Pancreas (tissue), 10 donors: ENCODE measurements around the gene PUS7L. TPM values are rescaled to one million over a fixed set of nuclear protein-coding genes. Genes with fewer than 3 reads are reported as not detected.
A peak's percentile ranks its signal among the peaks of the same experiment; 100 is the strongest.
"Not testable (repeated sequence)": the region's sequence is repeated elsewhere in the genome, so short reads cannot be mapped to it uniquely, and the experiment has no call there.

Source experiments
- ATAC-seq, 4 donors: fragments of 200-7000 bp; cut with Tn5 transposase; one replicate each; pipeline versions ENCODE4 v1.8.0 to v1.9.1; 2020; ENCODE audit warnings: mild to moderate bottlenecking in 4 of 4, moderate library complexity in 4 of 4
- DNase-seq, 6 donors: peaks; one replicate each; pipeline ENCODE4 v3.0.0-alpha.2; 2020
- FAIRE-seq: peaks from 2 replicates; lab custom pipeline; 2012; peaks lifted over from hg19 to GRCh38; lab: Jason Lieb, UNC
- H3K27ac ChIP-seq, 4 donors: fragments of 200-600 bp; sonication (generic); 1 replicate in 3 of 4; 2 replicates in 1 of 4; pipeline versions ENCODE4 v1.5.0 to v1.8.0; 2020
- H3K27me3 ChIP-seq, 4 donors: fragments of 200-600 bp; one replicate each; pipeline ENCODE4 v1.8.0; 2021
- H3K36me3 ChIP-seq, 3 donors: fragments of 200-600 bp; sonication (generic) in 1 of 3; one replicate each; pipeline versions ENCODE4 v1.5.0 to v1.8.0; 2020 to 2021
- H3K4me1 ChIP-seq, 3 donors: fragments of 200-600 bp; one replicate each; pipeline ENCODE4 v1.8.0; 2021
- H3K4me3 ChIP-seq, 4 donors: fragments of 200-600 bp; sonication (generic) in 2 of 4; one replicate each; pipeline versions ENCODE4 v1.5.0 to v1.8.0; 2020 to 2021
- H3K9me3 ChIP-seq, 4 donors: fragments of 200-600 bp; one replicate each; pipeline ENCODE4 v1.8.0; 2021
- WGBS, 2 donors: extraction: QIAGEN DNeasy Blood & Tissue Kit; methylation state at CpG; one replicate each; pipeline ENCODE4 v1.1.7; 2013; 5-methylcytosine and 5-hydroxymethylcytosine counted together
- intact Hi-C, 3 donors: fragments of 100-400 bp; cut with DNase I; formaldehyde crosslinking; loops; one replicate each; pipeline versions ENCODE4 v1.11.1 to v1.14.2; 2022
- polyA plus RNA-seq, 2 donors: library from polyadenylated mRNA; stranded (reverse); fragments of 200-250 nt; gene quantifications; one replicate each; pipeline ENCODE4 v1.2.3, GENCODE V29; 2013
- total RNA-seq, 6 donors: library from RNA; stranded (reverse); fragmentation: NEBNext Ultra II Directional in 4 of 6; extraction: Animal tissue kit (Norgen Biotek cat#: 25700) in 4 of 6; gene quantifications; one replicate each; pipeline versions ENCODE4 v1.2.1 to v1.2.4, GENCODE V29; 2021 to 2023
- TF ChIP-seq, protein P1 (sequence below), 4 donors: fragments of 200-600 bp; sonication (generic) in 3 of 4; IDR thresholded peaks; one replicate each; pipeline versions ENCODE4 v1.5.0 to v1.8.0; 2021; ENCODE audit warnings: antibody characterized with exemption in 4 of 4
- donor health status: healthy with polysubstance abuse.
- donor health status: DM: no; HTN: no; CAD: no; lungs with moderate emphysema.
- donor health status: DM: no; HTN: no; CAD: no.
- donor health status: control.
- donor health status: control.
- donor health status: Bipolar disorder and iron deficiency.
- donor health status: DM: yes; HTN: yes; CAD: no.
- donor health status: DM: no; HTN: no; CAD: no.
- donor health status: DM: no; HTN: no; CAD: no.
- donor health status: DM: yes; HTN: yes; CAD: no.

PUS7L gene
- total and polyA plus RNA-seq, 8 donors = 1.1 to 10.9 (median 5.9) TPM

DNA sequence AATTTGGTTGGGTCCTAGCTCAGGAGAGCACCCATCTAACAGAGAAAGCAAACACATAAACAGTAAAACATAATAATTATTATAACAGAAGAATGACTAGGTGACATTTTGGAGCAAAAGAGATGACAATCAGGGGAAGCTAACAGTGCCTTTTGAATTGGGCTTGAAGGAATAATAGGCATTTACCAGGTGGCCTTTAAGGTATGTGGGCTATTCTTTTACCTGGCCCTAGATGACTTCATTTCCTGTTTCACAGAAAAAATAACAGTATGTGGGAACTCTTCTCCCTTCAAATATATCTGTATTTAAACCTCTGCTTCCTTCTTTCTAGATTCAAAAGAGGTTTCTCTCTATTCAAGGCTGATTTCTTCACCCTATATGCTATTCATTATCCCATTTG is 4.0 kb upstream of the PUS7L start:
- Histone ChIP-seq H3K9me3 (no peaks in the 10 kb centered on the region), H3K27me3 (no peaks in the 10 kb centered on the region), H3K27ac (no peak overlapping the region), H3K4me1 (peaks cover 8 to 30% (median 26%) of the 10 kb centered on the region in 3 donors), H3K4me3 (no peak overlapping the region), H3K36me3 (no peaks in the 10 kb centered on the region)
- DNase-seq (no peak), FAIRE-seq (no peak), ATAC-seq (no peak)
- intact Hi-C loops = no loop called here
- TF ChIP-seq, protein P1, sequence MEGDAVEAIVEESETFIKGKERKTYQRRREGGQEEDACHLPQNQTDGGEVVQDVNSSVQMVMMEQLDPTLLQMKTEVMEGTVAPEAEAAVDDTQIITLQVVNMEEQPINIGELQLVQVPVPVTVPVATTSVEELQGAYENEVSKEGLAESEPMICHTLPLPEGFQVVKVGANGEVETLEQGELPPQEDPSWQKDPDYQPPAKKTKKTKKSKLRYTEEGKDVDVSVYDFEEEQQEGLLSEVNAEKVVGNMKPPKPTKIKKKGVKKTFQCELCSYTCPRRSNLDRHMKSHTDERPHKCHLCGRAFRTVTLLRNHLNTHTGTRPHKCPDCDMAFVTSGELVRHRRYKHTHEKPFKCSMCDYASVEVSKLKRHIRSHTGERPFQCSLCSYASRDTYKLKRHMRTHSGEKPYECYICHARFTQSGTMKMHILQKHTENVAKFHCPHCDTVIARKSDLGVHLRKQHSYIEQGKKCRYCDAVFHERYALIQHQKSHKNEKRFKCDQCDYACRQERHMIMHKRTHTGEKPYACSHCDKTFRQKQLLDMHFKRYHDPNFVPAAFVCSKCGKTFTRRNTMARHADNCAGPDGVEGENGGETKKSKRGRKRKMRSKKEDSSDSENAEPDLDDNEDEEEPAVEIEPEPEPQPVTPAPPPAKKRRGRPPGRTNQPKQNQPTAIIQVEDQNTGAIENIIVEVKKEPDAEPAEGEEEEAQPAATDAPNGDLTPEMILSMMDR (IDR thresholded peaks at IDR 0.05) = no peak

DNA sequence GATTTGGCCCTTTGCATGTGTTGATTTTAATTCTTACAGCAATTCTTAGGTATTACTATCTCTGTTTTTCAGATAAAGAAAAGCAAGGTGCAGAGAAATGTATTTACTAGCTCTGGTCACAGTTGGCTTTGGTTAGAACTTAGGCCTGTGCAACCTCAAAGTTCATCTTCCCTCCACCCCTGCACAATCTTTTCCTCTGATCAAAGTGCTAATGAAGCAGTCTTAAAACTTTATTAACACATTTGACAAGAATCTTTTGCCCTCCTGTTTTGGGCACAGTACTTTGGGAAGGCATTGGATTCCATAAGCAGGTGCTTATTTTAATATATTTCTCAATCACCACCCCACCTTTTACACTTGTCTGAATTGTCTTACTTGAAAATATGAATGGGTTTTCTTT is 2.9 kb upstream of the PUS7L start:
- peaks cover 13 to 30% (median 29%) of the 10 kb centered on the region in 3 donors for H3K4me1 ChIP-seq
- ATAC-seq (no peak), DNase-seq (no peak), FAIRE-seq (no peak)
- TF ChIP-seq, protein P1 (IDR thresholded peaks at IDR 0.05) = no peak
- H3K36me3 ChIP-seq = no peaks in the 10 kb centered on the region
- H3K27ac ChIP-seq = no peak overlapping the region
- H3K4me3 ChIP-seq = no peak overlapping the region
- no peaks in the 10 kb centered on the region for H3K9me3 ChIP-seq
- intact Hi-C loops = no loop called here
- H3K27me3 ChIP-seq = no peaks in the 10 kb centered on the region

- Histone ChIP-seq H3K4me1 (peaks cover 17 to 30% (median 29%) of the 10 kb centered on the region in 3 donors), H3K9me3 (no peaks in the 10 kb centered on the region), H3K36me3 (no peaks in the 10 kb centered on the region), H3K27me3 (no peaks in the 10 kb centered on the region), H3K4me3 (peak overlapping the region in 2 of 4 donors; percentile 63 to 65), H3K27ac (peak overlapping the region in 1 of 4 donors; percentile 94)
- FAIRE-seq = no peak
- intact Hi-C loops = no loop called here
- 30% methylated on average over 2 of the region's 2 CpGs for WGBS, 2 donors
- ATAC-seq = peak in 3 of 4 donors; percentile 17 to 30 (median 29)
- peak in 4 of 6 donors; percentile 43 to 61 (median 54) for DNase-seq
- TF ChIP-seq, protein P1 (IDR thresholded peaks at IDR 0.05) = no peak
These were observed 1.8 kb upstream of the PUS7L start for GRCh38 chr12:43760396-43760795.

DNA sequence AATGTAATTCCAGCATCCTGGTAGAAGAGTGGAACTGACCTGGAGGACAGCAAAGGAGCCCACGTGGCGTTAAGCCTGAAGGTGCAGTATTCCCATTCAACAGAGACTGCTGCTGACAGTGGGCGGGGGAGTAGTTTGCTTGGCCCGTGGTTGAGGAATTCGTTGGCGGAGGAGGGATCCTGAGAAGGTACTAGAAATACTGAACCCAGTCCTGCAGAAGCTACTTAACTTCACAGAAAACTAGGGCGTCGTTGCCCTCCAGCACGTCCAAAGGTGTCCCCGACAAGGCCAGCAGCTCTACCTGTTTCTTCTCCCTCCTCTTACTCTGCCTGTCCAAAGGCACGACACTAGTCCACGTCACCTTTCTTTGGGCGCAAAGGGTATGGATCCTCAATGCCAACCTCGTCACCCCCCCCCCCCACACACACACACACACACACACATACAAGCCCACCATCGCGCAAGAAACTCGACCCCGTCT is 303 bp downstream of the PUS7L start:
- Histone ChIP-seq H3K27ac (peak overlapping the region in 2 of 4 donors; percentile 88 to 94), H3K9me3 (no peaks in the 10 kb centered on the region), H3K4me3 (peak overlapping the region; percentile 27 to 65 (median 48)), H3K36me3 (no peaks in the 10 kb centered on the region), H3K4me1 (peaks cover 28 to 32% (median 30%) of the 10 kb centered on the region in 3 donors), H3K27me3 (no peaks in the 10 kb centered on the region)
- ATAC-seq (peak; percentile 15 to 43 (median 35)), FAIRE-seq (no peak), DNase-seq (peak in 2 of 6 donors; percentile 39 to 56)
- intact Hi-C loops = no loop called here
- TF ChIP-seq, protein P1 (IDR thresholded peaks at IDR 0.05) = no peak
- WGBS, 2 donors = 0% methylated on average over 17 to 18 of the region's 18 CpGs

- TF ChIP-seq, protein P1 (IDR thresholded peaks at IDR 0.05) = no peak
- no peak for ATAC-seq
- Histone ChIP-seq H3K27ac (no peak overlapping the region), H3K9me3 (no peaks in the 10 kb centered on the region), H3K36me3 (no peaks in the 10 kb centered on the region), H3K27me3 (no peaks in the 10 kb centered on the region), H3K4me3 (no peak overlapping the region), H3K4me1 (peaks cover 12 to 25% (median 15%) of the 10 kb centered on the region in 3 donors)
- 84 to 87% methylated on average over 3 of the region's 3 CpGs for WGBS, 2 donors
- DNase-seq = no peak
- no peak for FAIRE-seq
- intact Hi-C loops = no loop called here
These were observed 4.6 kb downstream of the PUS7L start for GRCh38 chr12:43754015-43754414.

- WGBS, 2 donors = 96% methylated on average over 5 of the region's 6 CpGs
- H3K27ac ChIP-seq, H3K9me3 ChIP-seq, intact Hi-C loops, ATAC-seq, H3K4me3 ChIP-seq, DNase-seq, FAIRE-seq, H3K36me3 ChIP-seq, H3K27me3 ChIP-seq: not testable (repeated sequence)
- H3K4me1 ChIP-seq = peaks cover 7 to 18% (median 10%) of the 10 kb centered on the region in 3 donors
These were observed 7.2 kb downstream of the PUS7L start for GRCh38 chr12:43751360-43751759.
